Vagina (tissue), 2 donors: ENCODE results near the gene CXCR1. TPM values are rescaled to one million over a fixed set of nuclear protein-coding genes. Genes with fewer than 3 reads are reported as not detected.

Experiments used
- DNase-seq, 2 donors: peaks; one replicate each; pipeline ENCODE4 v3.0.0-alpha.2; 2017; ENCODE audit errors: extremely low spot score in 2 of 2
- H3K27ac ChIP-seq: fragments of 200-600 bp; sonication (generic); one replicate; pipeline ENCODE4 v1.5.1; 2019
- H3K27me3 ChIP-seq: fragments of 200-600 bp; sonication (generic); one replicate; pipeline ENCODE4 v1.5.1; 2019
- H3K36me3 ChIP-seq, 2 donors: fragments of 200-600 bp; sonication (generic); one replicate each; pipeline ENCODE4 v1.5.1; 2017 to 2019
- H3K4me1 ChIP-seq: fragments of 200-600 bp; sonication (generic); one replicate; pipeline ENCODE4 v1.5.1; 2019
- H3K4me3 ChIP-seq, 2 donors: fragments of 200-600 bp; sonication (generic); 1 replicate in 1 of 2; 2 replicates in 1 of 2; pipeline ENCODE4 v1.5.1; 2016 to 2019
- H3K9me3 ChIP-seq: fragments of 200-600 bp; sonication (generic); one replicate; pipeline ENCODE4 v1.5.1; 2019
- POLR2A ChIP-seq, 2 donors: fragments of 450-650 bp; IDR thresholded peaks; one replicate each; pipeline ENCODE4 v1.6.1; 2017; ENCODE audit warnings: antibody characterized with exemption in 2 of 2, mild to moderate bottlenecking in 2 of 2, moderate library complexity in 2 of 2
- POLR2AphosphoS5 ChIP-seq, 2 donors: sonication (generic); formaldehyde crosslinking; IDR thresholded peaks; one replicate each; pipeline ENCODE4 v1.9.0; 2017; ENCODE audit warnings: antibody characterized with exemption in 2 of 2, mild to moderate bottlenecking in 2 of 2, low read depth in 1 of 2; ENCODE audit not compliant: insufficient read depth in 1 of 2
- intact Hi-C: fragments of 100-400 bp; cut with DNase I; formaldehyde crosslinking; loops from one replicate; pipeline ENCODE4 v1.15.1; 2023
- total RNA-seq: library from RNA; depleted of rRNA; stranded (reverse); fragments of >200 nt; gene quantifications from one replicate; pipeline ENCODE4 v1.2.3, GENCODE V29; 2016
- TF ChIP-seq, protein P1 (sequence below), 3 experiments: fragments of 450-650 bp in 2 of 3; fragments of 200-600 bp in 1 of 3; sonication (generic) in 1 of 3; IDR thresholded peaks; one replicate each; pipeline ENCODE4 v1.5.1; 2017 to 2019; ENCODE audit warnings: antibody characterized with exemption in 3 of 3, mild to moderate bottlenecking in 2 of 3, moderate library complexity in 2 of 3

CXCR1 gene
- total RNA-seq, 1 donor from 2014 or later, result 0.49 TPM

DNA sequence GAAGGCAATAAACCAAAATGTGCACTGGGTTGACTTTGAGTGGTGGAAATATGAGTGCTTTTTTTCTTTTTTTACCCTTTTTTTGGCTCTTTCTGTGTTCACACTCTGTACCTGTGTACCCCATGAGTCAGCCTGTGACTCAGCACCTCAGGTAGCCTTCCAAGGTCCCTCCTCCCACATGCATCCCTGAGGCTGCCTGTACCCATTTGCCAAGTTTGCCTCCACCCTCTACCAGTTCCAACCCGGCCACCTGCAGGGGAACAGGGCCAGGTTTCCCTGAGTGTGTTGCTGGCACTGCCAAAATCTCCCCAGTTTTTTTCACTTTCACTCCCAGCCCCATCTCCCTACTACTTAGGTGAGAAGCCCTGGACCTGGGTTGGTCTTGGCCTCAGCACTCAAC lies 14.0 kb downstream of the CXCR1 start:
- intact Hi-C loops, result no loop called here
- Histone ChIP-seq H3K4me3 (no peak overlapping the region), H3K36me3 (no peaks in the 10 kb centered on the region), H3K9me3 (no peaks in the 10 kb centered on the region), H3K27me3 (no peaks in the 10 kb centered on the region), H3K27ac (no peak overlapping the region), H3K4me1 (no peaks in the 10 kb centered on the region)
- TF ChIP-seq, protein P1, sequence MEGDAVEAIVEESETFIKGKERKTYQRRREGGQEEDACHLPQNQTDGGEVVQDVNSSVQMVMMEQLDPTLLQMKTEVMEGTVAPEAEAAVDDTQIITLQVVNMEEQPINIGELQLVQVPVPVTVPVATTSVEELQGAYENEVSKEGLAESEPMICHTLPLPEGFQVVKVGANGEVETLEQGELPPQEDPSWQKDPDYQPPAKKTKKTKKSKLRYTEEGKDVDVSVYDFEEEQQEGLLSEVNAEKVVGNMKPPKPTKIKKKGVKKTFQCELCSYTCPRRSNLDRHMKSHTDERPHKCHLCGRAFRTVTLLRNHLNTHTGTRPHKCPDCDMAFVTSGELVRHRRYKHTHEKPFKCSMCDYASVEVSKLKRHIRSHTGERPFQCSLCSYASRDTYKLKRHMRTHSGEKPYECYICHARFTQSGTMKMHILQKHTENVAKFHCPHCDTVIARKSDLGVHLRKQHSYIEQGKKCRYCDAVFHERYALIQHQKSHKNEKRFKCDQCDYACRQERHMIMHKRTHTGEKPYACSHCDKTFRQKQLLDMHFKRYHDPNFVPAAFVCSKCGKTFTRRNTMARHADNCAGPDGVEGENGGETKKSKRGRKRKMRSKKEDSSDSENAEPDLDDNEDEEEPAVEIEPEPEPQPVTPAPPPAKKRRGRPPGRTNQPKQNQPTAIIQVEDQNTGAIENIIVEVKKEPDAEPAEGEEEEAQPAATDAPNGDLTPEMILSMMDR (IDR thresholded peaks at IDR 0.05), result no peak
- peak in 1 of 2 donors; percentile 36 for TF ChIP-seq POLR2AphosphoS5 (IDR thresholded peaks at IDR 0.05; ENCODE audit: insufficient read depth in 1 of 2, low read depth in 1 of 2)
- no peak for DNase-seq

DNA sequence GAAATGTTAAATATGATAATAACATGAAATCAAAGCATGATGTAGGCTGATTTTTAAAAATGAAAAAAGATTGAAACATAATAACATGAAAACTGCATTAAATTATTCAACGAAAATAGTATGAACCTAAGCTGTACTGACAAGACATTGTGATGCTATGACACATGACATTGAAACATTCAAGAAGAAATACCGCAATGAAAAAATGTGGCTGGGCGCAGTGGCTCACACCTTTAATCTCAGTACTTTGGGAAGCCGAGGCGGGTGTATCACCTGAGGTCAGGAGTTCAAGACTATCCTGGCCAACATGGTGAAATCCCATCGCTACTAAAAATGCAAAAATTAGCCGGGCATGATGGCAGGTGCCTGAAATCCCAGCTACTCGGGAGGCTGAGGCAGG lies 14.6 kb downstream of the CXCR1 start:
- Histone ChIP-seq H3K27ac (no peak overlapping the region), H3K4me3 (no peak overlapping the region), H3K9me3 (no peaks in the 10 kb centered on the region), H3K27me3 (no peaks in the 10 kb centered on the region), H3K4me1 (no peaks in the 10 kb centered on the region), H3K36me3 (no peaks in the 10 kb centered on the region)
- no peak for TF ChIP-seq POLR2A (IDR thresholded peaks at IDR 0.05)
- TF ChIP-seq POLR2AphosphoS5 (IDR thresholded peaks at IDR 0.05; ENCODE audit: insufficient read depth in 1 of 2, low read depth in 1 of 2), result no peak
- TF ChIP-seq, protein P1 (IDR thresholded peaks at IDR 0.05), result no peak
- intact Hi-C loops, result no loop called here
- no peak for DNase-seq

DNA sequence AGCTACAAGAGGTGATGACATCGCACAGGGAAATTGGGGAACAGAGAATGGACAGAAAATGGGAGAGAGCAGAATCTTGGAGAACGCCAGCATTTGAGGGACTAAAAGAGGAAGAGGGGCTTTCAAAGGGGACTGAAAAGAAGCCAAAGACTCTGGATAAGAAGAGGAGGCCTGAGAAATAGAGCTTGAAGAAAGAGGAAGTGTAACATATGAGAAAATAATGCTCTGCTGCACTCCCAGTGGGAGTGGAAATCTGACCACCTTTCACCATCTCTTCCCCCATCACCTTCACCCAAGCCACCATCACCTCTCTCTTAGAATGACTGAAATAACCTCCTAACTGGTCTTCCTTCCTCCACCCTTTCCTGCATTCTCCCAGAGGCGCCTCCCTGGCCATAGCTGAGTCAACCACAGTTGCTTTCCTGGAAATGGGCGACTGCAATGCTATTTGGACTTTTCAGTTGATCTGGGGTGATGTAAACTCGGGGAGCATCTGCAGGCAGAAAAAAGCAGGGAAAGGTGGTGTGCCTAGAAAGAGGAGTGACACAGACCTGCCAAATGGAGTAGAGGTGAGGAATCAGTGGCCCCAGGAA lies 16.8 kb downstream of the CXCR1 start:
- H3K4me3 ChIP-seq, result no peak overlapping the region

DNA sequence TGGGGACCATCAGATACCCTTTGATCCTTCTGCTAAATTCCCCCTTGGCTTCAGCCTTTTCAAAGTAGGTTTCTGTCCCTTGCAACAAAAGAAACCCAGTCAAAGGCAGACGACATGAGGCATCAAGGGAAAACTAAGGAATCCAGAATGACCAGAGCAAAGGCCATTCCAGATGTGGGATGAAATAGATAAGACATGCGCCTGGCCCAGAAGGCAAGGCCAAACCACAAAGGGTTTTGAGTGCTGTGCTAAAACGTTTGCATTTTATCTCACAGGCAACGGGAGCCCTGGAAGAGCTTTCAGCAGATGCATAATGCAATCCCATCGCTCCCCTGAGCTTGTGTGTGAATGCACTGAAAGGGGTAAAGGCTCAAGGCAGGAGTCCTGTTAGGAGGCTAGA lies 17.7 kb downstream of the CXCR1 start:
- H3K9me3 ChIP-seq, result no peaks in the 10 kb centered on the region
- intact Hi-C loops, result no loop called here
- no peaks in the 10 kb centered on the region for H3K36me3 ChIP-seq
- no peak for TF ChIP-seq POLR2AphosphoS5 (IDR thresholded peaks at IDR 0.05; ENCODE audit: insufficient read depth in 1 of 2, low read depth in 1 of 2)
- TF ChIP-seq, protein P1 (IDR thresholded peaks at IDR 0.05), result no peak
- no peak for TF ChIP-seq POLR2A (IDR thresholded peaks at IDR 0.05)
- H3K4me3 ChIP-seq, result no peak overlapping the region
- no peaks in the 10 kb centered on the region for H3K27me3 ChIP-seq
- DNase-seq, result no peak
- H3K4me1 ChIP-seq, result no peaks in the 10 kb centered on the region
- H3K27ac ChIP-seq, result no peak overlapping the region

More for the DNA sequence above, 16.8 kb downstream of the CXCR1 start:
- TF ChIP-seq, protein P1 (IDR thresholded peaks at IDR 0.05), result no peak
- TF ChIP-seq POLR2A (IDR thresholded peaks at IDR 0.05) (no peak), POLR2AphosphoS5 (IDR thresholded peaks at IDR 0.05; ENCODE audit: insufficient read depth in 1 of 2, low read depth in 1 of 2) (no peak)
- no peaks in the 10 kb centered on the region for H3K27me3 ChIP-seq
- no peaks in the 10 kb centered on the region for H3K36me3 ChIP-seq
- intact Hi-C loops, result no loop called here
- no peak for DNase-seq
- H3K9me3 ChIP-seq, result no peaks in the 10 kb centered on the region
- H3K4me1 ChIP-seq, result no peaks in the 10 kb centered on the region
- H3K27ac ChIP-seq, result no peak overlapping the region

DNA sequence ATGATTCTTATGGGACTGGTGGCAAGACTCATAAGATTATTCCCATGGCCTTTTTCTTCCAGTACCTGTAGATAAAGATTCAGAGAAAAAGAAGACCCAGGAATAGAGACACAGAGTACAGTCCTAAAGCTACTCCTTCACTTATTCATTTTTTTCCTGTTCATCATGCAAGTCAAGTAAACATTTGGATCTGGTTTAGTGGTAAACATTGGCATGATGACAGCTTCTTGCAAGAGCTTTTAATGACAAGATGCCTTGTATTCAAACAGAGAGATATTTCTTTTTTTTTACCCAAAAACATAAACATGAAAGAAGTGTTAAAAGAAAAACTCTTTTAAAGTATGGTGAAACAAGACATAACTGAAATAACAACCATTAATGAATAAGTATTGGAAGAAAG lies 20.7 kb downstream of the CXCR1 start:
- Histone ChIP-seq H3K4me3 (no peak overlapping the region), H3K27me3 (no peaks in the 10 kb centered on the region), H3K9me3 (no peaks in the 10 kb centered on the region), H3K36me3 (no peaks in the 10 kb centered on the region), H3K27ac (no peak overlapping the region), H3K4me1 (no peaks in the 10 kb centered on the region)
- TF ChIP-seq POLR2AphosphoS5 (IDR thresholded peaks at IDR 0.05; ENCODE audit: insufficient read depth in 1 of 2, low read depth in 1 of 2) (no peak), POLR2A (IDR thresholded peaks at IDR 0.05) (no peak)
- TF ChIP-seq, protein P1 (IDR thresholded peaks at IDR 0.05), result no peak
- intact Hi-C loops, result no loop called here
- DNase-seq, result no peak
